Forelimb muscle (tissue), 1 donor: ENCODE measurements around the gene STARD5. TPM values are rescaled to one million over a fixed set of nuclear protein-coding genes. Genes with fewer than 3 reads are reported as not detected.

ENCODE experiments used
- polyA plus RNA-seq: library from polyadenylated mRNA; unstranded; fragments of 120-200 nt; gene quantifications from one replicate; pipeline ENCODE4 v1.2.1, GENCODE V29; 2013; ENCODE audit not compliant: insufficient read length

The STARD5 gene
- polyA plus RNA-seq, 1 donor, result 3.8 TPM

Other genes starting within 250 kb of the STARD5 start
- gene CFAP161, start 189.9 kb downstream of the STARD5 start, polyA plus RNA-seq, result 0.37 TPM
- 6.6 TPM for gene IL16, start 127.3 kb downstream of the STARD5 start, polyA plus RNA-seq
- 0.08 TPM for gene TMC3, start 50.1 kb upstream of the STARD5 start, polyA plus RNA-seq